H1 (cell line): ENCODE data around the gene MYBPC3. TPM values are rescaled to one million over a fixed set of nuclear protein-coding genes. Genes with fewer than 3 reads are reported as not detected.

ENCODE experiments used
- CTCF ChIA-PET: fragments of 300-600 bp; sonication (Branson Sonifier 250); formaldehyde crosslinking; loops from one replicate; lab custom pipeline; 2021; ENCODE audit not compliant: partially characterized antibody; lab: Charles Lee
- POLR2A ChIA-PET: fragments of 300-600 bp; sonication (Branson Sonifier 250); formaldehyde crosslinking; loops from one replicate; lab custom pipeline; 2021; ENCODE audit warnings: inconsistent platforms; ENCODE audit not compliant: partially characterized antibody; lab: Charles Lee
- DNase-seq, 2 experiments: peaks; one replicate each; pipeline versions ENCODE4 v3.0.0 to v3.0.0-alpha.2; 2010 to 2022; ENCODE audit warnings: low spot score in 2 of 2, low read depth in 1 of 2, mixed read lengths in 1 of 2
- FAIRE-seq: peaks from 2 replicates; lab custom pipeline; 2011; peaks lifted over from hg19 to GRCh38; lab: Jason Lieb, UNC
- H2AFZ ChIP-seq: 2 replicates; pipeline ENCODE4 v1.8.1; 2012; ENCODE audit warnings: low read length, inconsistent platforms
- H2AK5ac ChIP-seq: 2 replicates; pipeline ENCODE4 v1.6.1; 2013; ENCODE audit warnings: low read depth, low read length
- H2BK120ac ChIP-seq: replicated peaks from 2 replicates; pipeline ENCODE3; 2013; ENCODE audit warnings: low read depth, low read length, inconsistent platforms
- H2BK12ac ChIP-seq: 2 replicates; pipeline ENCODE4 v1.6.1; 2013; ENCODE audit warnings: low read depth, low read length
- H2BK15ac ChIP-seq: 2 replicates; pipeline ENCODE4 v1.6.1; 2013; ENCODE audit warnings: low read length
- H2BK20ac ChIP-seq: 2 replicates; pipeline ENCODE4 v1.6.1; 2013; ENCODE audit warnings: low read length
- H2BK5ac ChIP-seq: 2 replicates; pipeline ENCODE4 v1.6.1; 2013; ENCODE audit warnings: low read depth, low read length
- H3K14ac ChIP-seq: 2 replicates; pipeline ENCODE4 v1.6.1; 2013; ENCODE audit warnings: inconsistent platforms; ENCODE audit not compliant: insufficient read length
- H3K18ac ChIP-seq: 2 replicates; pipeline ENCODE4 v1.6.1; 2013; ENCODE audit warnings: low read length; ENCODE audit errors: extremely low read depth
- H3K23ac ChIP-seq: 2 replicates; pipeline ENCODE4 v1.6.1; 2013; ENCODE audit warnings: inconsistent platforms; ENCODE audit not compliant: insufficient read length
- H3K23me2 ChIP-seq: 2 replicates; pipeline ENCODE4 v1.6.1; 2013; ENCODE audit warnings: low read depth, low read length
- H3K27ac ChIP-seq: 2 replicates; pipeline ENCODE4 v1.6.1; 2011; ENCODE audit warnings: low read depth, low read length, inconsistent platforms
- H3K27me3 ChIP-seq, 4 experiments: replicated peaks in 1 of 4; 1 replicate in 1 of 4; 2 replicates in 3 of 4; pipeline versions ENCODE4 v1.6.1 to v1.8.1; 2011 to 2013; ENCODE audit warnings: low read length in 3 of 4, mild to moderate bottlenecking in 3 of 4, inconsistent platforms in 2 of 4, mixed read lengths in 2 of 4, moderate library complexity in 1 of 4; ENCODE audit not compliant: control insufficient read depth in 3 of 4, insufficient read depth in 3 of 4; ENCODE audit errors: extremely low read depth in 1 of 4
- H3K36me3 ChIP-seq, 4 experiments: 2 replicates each; pipeline versions ENCODE4 v1.6.1 to v1.8.1; 2011 to 2013; ENCODE audit warnings: mild to moderate bottlenecking in 4 of 4, low read length in 3 of 4, moderate library complexity in 2 of 4, control low read depth in 1 of 4, inconsistent platforms in 1 of 4; ENCODE audit not compliant: insufficient read depth in 4 of 4, control insufficient read depth in 2 of 4
- H3K4ac ChIP-seq: replicated peaks from 2 replicates; pipeline ENCODE3; 2013; ENCODE audit warnings: low read length, low read depth, mixed read lengths, inconsistent platforms; ENCODE audit not compliant: insufficient read length
- H3K4me1 ChIP-seq, 4 experiments: replicated peaks in 1 of 4; 1 replicate in 1 of 4; 2 replicates in 3 of 4; pipeline versions ENCODE4 v1.6.1 to v1.8.1; 2011 to 2013; ENCODE audit warnings: low read length in 3 of 4, inconsistent platforms in 2 of 4, mixed read lengths in 1 of 4; ENCODE audit not compliant: insufficient read depth in 4 of 4, control insufficient read depth in 3 of 4
- H3K4me2 ChIP-seq, 2 experiments: 2 replicates each; pipeline versions ENCODE4 v1.6.1 to v1.8.1; 2011 to 2013; ENCODE audit warnings: low read depth in 2 of 2, low read length in 2 of 2, control low read depth in 1 of 2, inconsistent platforms in 1 of 2, mild to moderate bottlenecking in 1 of 2; ENCODE audit not compliant: insufficient read depth in 1 of 2
- H3K4me3 ChIP-seq, 4 experiments: fragments of 200-600, 300-600 bp in 1 of 4; sonication (generic), shearing (Covaris generic), sonication (Bioruptor Twin) in 1 of 4; 2 replicates each; pipeline versions ENCODE4 v1.5.1 to v1.8.1; 2011 to 2016; ENCODE audit warnings: low read length in 4 of 4, low read depth in 3 of 4, control low read depth in 2 of 4, inconsistent platforms in 2 of 4, mild to moderate bottlenecking in 2 of 4, mixed read lengths in 1 of 4, moderate library complexity in 1 of 4; ENCODE audit not compliant: insufficient read depth in 2 of 4; ENCODE audit errors: extremely low read depth in 1 of 4
- H3K56ac ChIP-seq: replicated peaks from 2 replicates; pipeline ENCODE3; 2013; ENCODE audit warnings: low read depth, mild to moderate bottlenecking, mixed read lengths, low read length, inconsistent platforms; ENCODE audit not compliant: insufficient read length
- H3K79me1 ChIP-seq: 2 replicates; pipeline ENCODE4 v1.6.1; 2013; ENCODE audit warnings: low read depth, low read length, control low read depth
- H3K79me2 ChIP-seq, 2 experiments: 2 replicates each; pipeline versions ENCODE4 v1.6.1 to v1.8.1; 2012 to 2013; ENCODE audit warnings: low read length in 2 of 2, mild to moderate bottlenecking in 2 of 2, inconsistent platforms in 1 of 2; ENCODE audit not compliant: insufficient read depth in 2 of 2, control insufficient read depth in 1 of 2
- H3K9ac ChIP-seq, 4 experiments: replicated peaks in 1 of 4; 1 replicate in 1 of 4; 2 replicates in 3 of 4; pipeline versions ENCODE4 v1.6.1 to v1.8.1; 2011 to 2013; ENCODE audit warnings: low read depth in 3 of 4, low read length in 3 of 4, control low read depth in 2 of 4, mild to moderate bottlenecking in 2 of 4, moderate library complexity in 2 of 4, inconsistent platforms in 1 of 4; ENCODE audit errors: extremely low read depth in 1 of 4
- H3K9me3 ChIP-seq, 2 experiments: 2 replicates each; pipeline versions ENCODE4 v1.6.1 to v1.8.1; 2012 to 2013; ENCODE audit warnings: mild to moderate bottlenecking in 2 of 2, moderate library complexity in 2 of 2, control low read depth in 1 of 2, inconsistent platforms in 1 of 2, low read depth in 1 of 2, low read length in 1 of 2, mixed read lengths in 1 of 2; ENCODE audit not compliant: insufficient read depth in 2 of 2
- H4K20me1 ChIP-seq, 2 experiments: replicated peaks in 1 of 2; 2 replicates each; pipeline versions ENCODE3 to v1.8.1; 2011 to 2013; ENCODE audit warnings: inconsistent platforms in 2 of 2, low read length in 2 of 2, mild to moderate bottlenecking in 1 of 2; ENCODE audit not compliant: insufficient read depth in 2 of 2, control insufficient read depth in 1 of 2
- H4K5ac ChIP-seq: 2 replicates; pipeline ENCODE4 v1.6.1; 2013; ENCODE audit warnings: low read length, low read depth, mixed read lengths, inconsistent platforms; ENCODE audit not compliant: insufficient read length
- H4K8ac ChIP-seq: 2 replicates; pipeline ENCODE4 v1.8.0; 2013; ENCODE audit warnings: mild to moderate bottlenecking, moderate library complexity, low read length, inconsistent platforms; ENCODE audit not compliant: insufficient read depth; ENCODE audit errors: extremely low read depth
- H4K91ac ChIP-seq: replicated peaks from 2 replicates; pipeline ENCODE3; 2013; ENCODE audit warnings: low read length, mixed read lengths, inconsistent platforms; ENCODE audit not compliant: insufficient read length
- BRCA1 ChIP-seq: IDR thresholded peaks from 2 replicates; pipeline ENCODE4 v1.6.1; 2012; ENCODE audit warnings: low read depth, low read length, improper control_type of control experiment
- CBX5 ChIP-seq: fragments of 300-800, 300-1000 bp; sonication (generic); IDR thresholded peaks from 2 replicates; pipeline ENCODE4 v1.7.1; 2016; ENCODE audit warnings: antibody characterized with exemption, low read length, low read depth
- CBX8 ChIP-seq: fragments of 300-800, 300-1000 bp; sonication (generic); IDR thresholded peaks from 2 replicates; pipeline ENCODE4 v1.7.1; 2016; ENCODE audit warnings: low read depth, low read length, borderline replicate concordance
- CHD1 ChIP-seq: IDR thresholded peaks from 2 replicates; pipeline ENCODE4 v1.6.1; 2012; ENCODE audit warnings: low read depth, low read length, improper control_type of control experiment
- EGR1 ChIP-seq: IDR thresholded peaks from 2 replicates; pipeline ENCODE4 v1.6.1; 2011; ENCODE audit warnings: low read depth, low read length, borderline replicate concordance
- NANOG ChIP-seq: IDR thresholded peaks from 2 replicates; pipeline ENCODE4 v1.6.1; 2011; ENCODE audit warnings: low read length, low read depth, mild to moderate bottlenecking, inconsistent platforms; ENCODE audit not compliant: insufficient read depth, poor library complexity, severe bottlenecking
- RXRA ChIP-seq: IDR thresholded peaks from 2 replicates; pipeline ENCODE4 v1.6.1; 2011; ENCODE audit warnings: low read depth, mild to moderate bottlenecking, low read length, moderate library complexity; ENCODE audit not compliant: insufficient read depth
- TBP ChIP-seq: IDR thresholded peaks from 2 replicates; pipeline ENCODE4 v1.6.1; 2011; ENCODE audit warnings: low read depth, low read length, improper control_type of control experiment
- WGBS, 2 experiments: shearing (Covaris generic) in 1 of 2; methylation state at CpG; one replicate each; pipeline versions ENCODE4 v1.1.6 to v1.1.7; 2013 to 2015; ENCODE audit warnings: low lambda C conversion rate in 2 of 2, mixed read lengths in 2 of 2, inconsistent platforms in 1 of 2, low coverage in 1 of 2, missing lambda C conversion rate in 1 of 2; ENCODE audit not compliant: insufficient replicate concordance in 2 of 2, insufficient coverage in 1 of 2, insufficient read length in 1 of 2; ENCODE audit errors: extremely low coverage in 1 of 2, missing lambda C conversion rate in 1 of 2; 5-methylcytosine and 5-hydroxymethylcytosine counted together
- polyA plus RNA-seq, 7 experiments: library from polyadenylated mRNA; depleted of rRNA in 3 of 7; stranded (reverse) in 5 of 7; unstranded in 2 of 7; fragments of >200 nt in 5 of 7; fragments of 200-250 nt in 2 of 7; gene quantifications; 1 replicate in 5 of 7; 2 replicates in 1 of 7; 4 replicates in 1 of 7; pipeline versions ENCODE4 v1.2.1 to v1.2.3, GENCODE V29; 2011 to 2013; ENCODE audit warnings: missing spikeins in 2 of 7, mixed read lengths in 2 of 7
- total RNA-seq: library from RNA; stranded (reverse); fragmentation: NEBNext Ultra II Directional; extraction: Animal tissue kit (Norgen Biotek cat#: 25700); gene quantifications from 2 replicates; pipeline ENCODE4 v1.2.1, GENCODE V29; 2021
- TF ChIP-seq, protein P1 (sequence below), 3 experiments: IDR thresholded peaks; 1 replicate in 2 of 3; 2 replicates in 1 of 3; pipeline versions ENCODE4 v1.5.1 to v1.6.1; 2011; ENCODE audit warnings: low read length in 3 of 3, mild to moderate bottlenecking in 3 of 3, inconsistent platforms in 2 of 3, low read depth in 1 of 3, moderate library complexity in 1 of 3; ENCODE audit not compliant: insufficient read depth in 1 of 3; ENCODE audit errors: control extremely low read depth in 1 of 3
- TF ChIP-seq, protein P2 (sequence below): IDR thresholded peaks from 2 replicates; pipeline ENCODE4 v1.6.1; 2012; ENCODE audit warnings: low read length, inconsistent platforms

The MYBPC3 gene
- total and polyA plus RNA-seq, 2 of the 8 experiments (the other 6 are each of a cell fraction or from before 2014, with no cell fraction given), result 0.05 TPM; not detected in 1

DNA sequence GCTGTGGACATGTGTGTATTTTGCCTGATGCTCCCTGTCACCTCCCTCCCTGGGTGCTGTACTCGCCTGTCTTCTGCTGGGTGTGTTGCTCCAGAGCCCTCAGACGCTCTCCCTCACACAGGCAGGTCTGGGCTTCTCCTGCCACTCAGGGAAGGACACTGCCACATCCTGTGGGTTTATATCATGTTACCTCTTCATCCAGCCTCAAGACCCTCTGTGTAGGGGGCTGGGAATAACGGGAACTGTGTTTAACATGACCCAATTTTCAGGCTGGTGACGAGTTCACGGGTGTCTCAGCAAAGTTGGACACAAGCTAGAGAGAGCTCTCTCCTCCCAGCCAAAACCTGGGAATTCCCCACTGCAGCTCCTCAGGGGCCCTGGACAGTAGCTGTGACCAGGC, 24.6 kb downstream of the MYBPC3 start:
- no peaks in the 10 kb centered on the region for H3K4me1 ChIP-seq
- H3K4me2 ChIP-seq, result no peak overlapping the region
- no peak overlapping the region for H2BK120ac ChIP-seq
- no peaks in the 10 kb centered on the region for H3K9me3 ChIP-seq
- POLR2A ChIA-PET, result no interaction called here
- no peak overlapping the region for H2BK5ac ChIP-seq
- peaks cover 0 to 18% (median 7%) of the 10 kb centered on the region in 4 experiments; a peak in 5 of 8 replicates for H3K36me3 ChIP-seq
- H4K20me1 ChIP-seq, result peaks cover 0 to 2% of the 10 kb centered on the region in 2 experiments
- 92% methylated on average over 5 of the region's 5 CpGs; no CpG with 5 or more reads in 1 of the 2 experiments for WGBS, 2 experiments
- H4K8ac ChIP-seq, result no peak overlapping the region; the same call in 1 of the 2 replicates
- H3K4ac ChIP-seq, result no peak overlapping the region
- H3K79me1 ChIP-seq, result no peaks in the 10 kb centered on the region; the same call in 1 of the 2 replicates
- H4K91ac ChIP-seq, result no peak overlapping the region
- no peak overlapping the region for H3K23ac ChIP-seq
- H3K79me2 ChIP-seq, result no peaks in the 10 kb centered on the region
- no peak overlapping the region for H2BK20ac ChIP-seq
- H2AFZ ChIP-seq, result no peak overlapping the region
- DNase-seq, result no peak
- no peak overlapping the region for H3K18ac ChIP-seq
- CTCF ChIA-PET, result interaction anchor here (0.6 to 2.0 kb wide), 5 partner anchors 22 to 330 kb away, joined by 3 to 8 read pairs (median 3); no protein-coding TSS in a partner anchor
- no peak overlapping the region for H3K27ac ChIP-seq
- H3K23me2 ChIP-seq, result no peaks in the 10 kb centered on the region
- H2BK12ac ChIP-seq, result no peak overlapping the region
- H3K27me3 ChIP-seq, result no peaks in the 10 kb centered on the region
- no peak overlapping the region for H3K14ac ChIP-seq
- no peak for FAIRE-seq
- no peak overlapping the region for H3K4me3 ChIP-seq
- H3K9ac ChIP-seq, result no peak overlapping the region
- H2BK15ac ChIP-seq, result no peak overlapping the region
- no peak overlapping the region for H2AK5ac ChIP-seq
- H3K56ac ChIP-seq, result no peak overlapping the region
- no peak overlapping the region for H4K5ac ChIP-seq
- TF ChIP-seq BRCA1 (no peak), EGR1 (no peak), CBX5 (no peak), CBX8 (no peak), CHD1 (no peak), RXRA (no peak), TBP (no peak), NANOG (no peak)
- TF ChIP-seq, protein P1, sequence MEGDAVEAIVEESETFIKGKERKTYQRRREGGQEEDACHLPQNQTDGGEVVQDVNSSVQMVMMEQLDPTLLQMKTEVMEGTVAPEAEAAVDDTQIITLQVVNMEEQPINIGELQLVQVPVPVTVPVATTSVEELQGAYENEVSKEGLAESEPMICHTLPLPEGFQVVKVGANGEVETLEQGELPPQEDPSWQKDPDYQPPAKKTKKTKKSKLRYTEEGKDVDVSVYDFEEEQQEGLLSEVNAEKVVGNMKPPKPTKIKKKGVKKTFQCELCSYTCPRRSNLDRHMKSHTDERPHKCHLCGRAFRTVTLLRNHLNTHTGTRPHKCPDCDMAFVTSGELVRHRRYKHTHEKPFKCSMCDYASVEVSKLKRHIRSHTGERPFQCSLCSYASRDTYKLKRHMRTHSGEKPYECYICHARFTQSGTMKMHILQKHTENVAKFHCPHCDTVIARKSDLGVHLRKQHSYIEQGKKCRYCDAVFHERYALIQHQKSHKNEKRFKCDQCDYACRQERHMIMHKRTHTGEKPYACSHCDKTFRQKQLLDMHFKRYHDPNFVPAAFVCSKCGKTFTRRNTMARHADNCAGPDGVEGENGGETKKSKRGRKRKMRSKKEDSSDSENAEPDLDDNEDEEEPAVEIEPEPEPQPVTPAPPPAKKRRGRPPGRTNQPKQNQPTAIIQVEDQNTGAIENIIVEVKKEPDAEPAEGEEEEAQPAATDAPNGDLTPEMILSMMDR (IDR thresholded peaks at IDR 0.05; ENCODE audit: control extremely low read depth in 1 of 3, insufficient read depth in 1 of 3, low read depth in 1 of 3, low read length in 3 of 3), result no peak
- TF ChIP-seq, protein P2, sequence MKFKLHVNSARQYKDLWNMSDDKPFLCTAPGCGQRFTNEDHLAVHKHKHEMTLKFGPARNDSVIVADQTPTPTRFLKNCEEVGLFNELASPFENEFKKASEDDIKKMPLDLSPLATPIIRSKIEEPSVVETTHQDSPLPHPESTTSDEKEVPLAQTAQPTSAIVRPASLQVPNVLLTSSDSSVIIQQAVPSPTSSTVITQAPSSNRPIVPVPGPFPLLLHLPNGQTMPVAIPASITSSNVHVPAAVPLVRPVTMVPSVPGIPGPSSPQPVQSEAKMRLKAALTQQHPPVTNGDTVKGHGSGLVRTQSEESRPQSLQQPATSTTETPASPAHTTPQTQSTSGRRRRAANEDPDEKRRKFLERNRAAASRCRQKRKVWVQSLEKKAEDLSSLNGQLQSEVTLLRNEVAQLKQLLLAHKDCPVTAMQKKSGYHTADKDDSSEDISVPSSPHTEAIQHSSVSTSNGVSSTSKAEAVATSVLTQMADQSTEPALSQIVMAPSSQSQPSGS, result no peak
